Measurements from ENCODE around the gene GPS1.

Gene GPS1

GRCh38 chr17:82083533-82084359 is 32.0 kb downstream of the GPS1 start:
- TF ChIP-seq CTCF (IDR thresholded peaks at IDR 0.05; ENCODE audit: low read depth, low read length), result no peak
- Histone ChIP-seq H3K27me3 (no peaks in the 10 kb centered on the region), H3K36me3 (peaks cover 95% of the 10 kb centered on the region), H3K4me1 (no peaks in the 10 kb centered on the region), H3K9me3 (no peaks in the 10 kb centered on the region), H3K4me3 (ENCODE audit: low read depth, low read length) (no peak overlapping the region)
- DNase-seq, result no peak

- no peaks in the 10 kb centered on the region for H3K27me3 ChIP-seq
- peaks cover 97% of the 10 kb centered on the region for H3K36me3 ChIP-seq
- H3K4me3 ChIP-seq (ENCODE audit: low read depth, low read length), result no peak overlapping the region
- no peak for DNase-seq
- TF ChIP-seq CTCF (IDR thresholded peaks at IDR 0.05; ENCODE audit: low read depth, low read length), result no peak
- H3K9me3 ChIP-seq, result no peaks in the 10 kb centered on the region
- no peaks in the 10 kb centered on the region for H3K4me1 ChIP-seq
These were observed 32.8 kb downstream of the GPS1 start for GRCh38 chr17:82084373-82085030.

- no peak for DNase-seq
- peaks cover 97% of the 10 kb centered on the region for H3K36me3 ChIP-seq
These were observed 33.5 kb downstream of the GPS1 start for GRCh38 chr17:82085031-82085861.

GRCh38 chr17:82085931-82086764 is 34.5 kb downstream of the GPS1 start:
- peaks cover 97% of the 10 kb centered on the region for H3K36me3 ChIP-seq
- no peaks in the 10 kb centered on the region for H3K9me3 ChIP-seq
- no peaks in the 10 kb centered on the region for H3K27me3 ChIP-seq
- DNase-seq, result no peak
- no peak for TF ChIP-seq CTCF (IDR thresholded peaks at IDR 0.05; ENCODE audit: low read depth, low read length)
- no peaks in the 10 kb centered on the region for H3K4me1 ChIP-seq
- no peak overlapping the region for H3K4me3 ChIP-seq (ENCODE audit: low read depth, low read length)

More at GRCh38 chr17:82085031-82085861, 33.5 kb downstream of the GPS1 start:
- H3K4me3 ChIP-seq (ENCODE audit: low read depth, low read length), result no peak overlapping the region
- no peaks in the 10 kb centered on the region for H3K4me1 ChIP-seq
- no peaks in the 10 kb centered on the region for H3K27me3 ChIP-seq
- TF ChIP-seq CTCF (IDR thresholded peaks at IDR 0.05; ENCODE audit: low read depth, low read length), result no peak
- no peaks in the 10 kb centered on the region for H3K9me3 ChIP-seq

GRCh38 chr17:82086941-82087906 is 35.5 kb downstream of the GPS1 start:
- peak; percentile 13 for DNase-seq
- no peaks in the 10 kb centered on the region for H3K9me3 ChIP-seq
- H3K27me3 ChIP-seq, result no peaks in the 10 kb centered on the region
- H3K4me1 ChIP-seq, result no peaks in the 10 kb centered on the region
- H3K4me3 ChIP-seq (ENCODE audit: low read depth, low read length), result no peak overlapping the region
- TF ChIP-seq CTCF (IDR thresholded peaks at IDR 0.05; ENCODE audit: low read depth, low read length), result no peak
- H3K36me3 ChIP-seq, result peaks cover 100% of the 10 kb centered on the region

Data from BE2C (cell line).